HG02943 (cell line): ENCODE measurements around the gene DCAF6.

Experiments
- ATAC-seq: cut with Tn5 transposase; IDR thresholded peaks from one replicate; pipeline ENCODE4 v1.9.1; 2021; ENCODE audit warnings: mild to moderate bottlenecking, low read depth, moderate library complexity; ENCODE audit not compliant: unreplicated experiment

Gene DCAF6

DNA sequence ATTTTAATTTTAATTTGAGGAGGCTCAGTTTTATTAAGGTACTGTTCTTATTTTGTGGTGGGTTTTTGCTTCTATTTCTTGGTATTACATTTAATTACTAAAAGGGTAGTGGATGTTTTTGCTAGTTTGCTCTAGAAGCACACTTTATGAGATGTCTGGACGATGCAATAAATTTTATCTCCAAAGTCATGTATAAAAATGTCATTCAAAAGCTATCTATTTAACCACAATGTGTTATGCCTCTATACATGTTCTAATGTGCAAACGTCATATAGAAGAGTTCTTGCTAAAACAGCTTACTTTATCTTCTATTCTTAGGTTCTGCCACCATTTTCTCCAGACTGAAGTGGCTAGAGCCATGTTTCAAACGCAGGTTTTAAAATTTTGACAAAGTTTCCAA lies 13.3 kb downstream of the DCAF6 start:
- ATAC-seq, result no peak

DNA sequence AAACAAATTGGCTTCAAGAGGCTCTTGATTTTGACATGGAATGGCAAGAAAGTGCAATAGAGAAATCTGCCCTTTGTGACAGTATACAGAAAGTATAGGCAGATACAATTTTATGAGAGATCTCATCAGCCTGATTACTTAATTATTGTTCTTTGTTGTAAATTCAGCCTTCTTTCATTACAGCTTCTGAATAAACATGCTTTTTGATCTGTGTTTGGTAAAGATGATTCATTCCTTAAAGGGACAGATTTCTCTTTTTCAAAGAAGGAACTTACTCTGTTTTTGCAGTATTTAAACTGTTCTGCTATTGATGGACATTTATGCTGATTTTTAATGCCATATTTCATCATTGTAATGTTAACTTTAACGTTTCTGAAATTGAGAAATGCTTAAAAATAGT lies 14.1 kb downstream of the DCAF6 start:
- no peak for ATAC-seq

DNA sequence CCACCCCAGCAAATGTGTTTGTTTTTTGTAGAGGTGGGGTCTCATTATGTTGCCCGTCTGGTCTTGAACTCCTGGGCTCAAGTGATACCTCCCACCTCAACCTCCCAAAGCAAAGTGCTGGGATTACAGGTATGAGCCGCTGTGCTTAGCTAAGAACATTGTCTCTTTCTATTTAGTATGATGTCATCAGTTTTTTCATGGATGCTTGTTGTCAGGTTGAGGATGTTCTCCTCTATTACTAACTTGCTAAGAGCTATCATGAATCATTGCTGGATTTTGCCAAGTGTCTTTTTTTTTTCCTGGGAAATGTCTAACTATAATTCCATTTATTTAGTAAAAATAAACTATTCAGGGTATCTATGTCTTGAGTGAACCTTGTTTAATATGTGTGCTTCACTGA lies 19.4 kb downstream of the DCAF6 start:
- no peak for ATAC-seq

DNA sequence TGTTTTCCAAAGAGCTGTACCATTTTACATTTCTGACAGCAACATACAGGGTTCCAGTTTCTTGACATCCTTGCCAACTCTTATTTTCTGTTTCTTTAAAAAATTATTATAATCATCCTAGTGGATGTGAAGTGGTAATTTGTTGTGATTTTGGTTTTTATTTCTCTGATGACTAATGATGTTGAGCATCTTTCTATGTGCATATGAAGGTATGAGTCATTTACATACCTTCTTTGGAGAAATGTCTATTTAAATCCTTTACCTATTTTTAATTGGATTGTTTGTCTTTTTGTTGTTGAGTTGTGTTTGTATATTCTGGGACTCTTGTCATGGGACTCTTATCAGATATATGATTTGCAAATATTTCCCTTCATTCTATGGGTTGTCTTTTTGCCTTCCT lies 21.2 kb downstream of the DCAF6 start:
- ATAC-seq, result no peak

DNA sequence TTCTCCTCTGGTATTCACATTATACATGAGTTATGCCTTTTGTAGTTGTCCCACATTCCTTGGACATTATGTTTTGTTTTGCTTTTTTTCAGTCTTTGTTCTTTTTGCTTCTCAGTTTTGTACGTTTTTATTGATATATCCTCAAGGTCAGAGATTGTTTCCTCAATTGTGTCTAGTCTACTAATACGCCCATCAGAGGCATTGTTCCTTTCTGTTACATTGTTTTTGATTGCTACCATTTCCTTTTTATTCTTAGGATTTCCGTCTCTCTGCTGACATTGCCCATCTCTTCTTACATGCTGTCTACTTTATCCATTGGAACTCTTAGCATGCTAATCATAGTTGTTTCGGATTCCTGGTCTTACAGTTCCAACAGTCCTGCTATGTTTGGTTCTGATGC lies 28.2 kb downstream of the DCAF6 start:
- ATAC-seq, result no peak

DNA sequence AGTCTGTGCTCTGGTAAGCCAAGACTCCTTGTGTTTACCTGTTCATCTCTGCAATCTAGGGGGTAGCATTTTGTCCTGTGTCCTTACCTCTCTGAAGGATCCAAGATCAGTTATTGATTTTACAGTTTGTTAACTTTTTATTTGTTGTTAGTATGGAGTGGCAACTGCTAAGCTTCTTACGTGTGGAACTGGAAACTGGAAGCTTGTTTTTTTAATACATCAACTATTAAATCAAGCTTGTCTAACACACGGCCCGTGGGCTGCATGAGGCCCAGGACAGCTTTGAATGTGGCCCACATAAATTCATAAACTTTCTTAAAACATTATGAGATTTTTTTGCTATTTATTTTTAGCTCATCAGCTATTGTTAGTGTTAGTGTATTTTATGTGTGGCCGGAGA lies 29.6 kb downstream of the DCAF6 start:
- no peak for ATAC-seq

DNA sequence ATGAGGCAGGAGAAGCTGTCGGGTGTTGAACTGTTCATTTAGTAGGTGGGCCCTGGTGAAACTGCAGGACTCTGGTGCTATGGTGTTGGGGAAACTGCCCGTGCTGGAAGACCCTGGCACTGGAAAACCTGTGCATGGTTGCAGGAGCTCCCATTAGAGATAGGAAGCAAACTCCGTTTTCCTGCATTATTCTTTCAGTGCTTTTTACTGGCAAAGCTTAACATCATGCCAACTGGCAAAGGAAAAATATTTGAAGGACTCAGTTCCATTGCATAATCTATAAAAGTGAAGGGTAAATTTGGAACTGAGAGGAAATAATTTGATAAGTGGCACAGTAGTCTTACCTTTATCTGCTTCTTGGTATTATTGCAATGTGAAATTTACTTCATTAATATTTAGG lies 32.1 kb downstream of the DCAF6 start:
- ATAC-seq, result no peak

DNA sequence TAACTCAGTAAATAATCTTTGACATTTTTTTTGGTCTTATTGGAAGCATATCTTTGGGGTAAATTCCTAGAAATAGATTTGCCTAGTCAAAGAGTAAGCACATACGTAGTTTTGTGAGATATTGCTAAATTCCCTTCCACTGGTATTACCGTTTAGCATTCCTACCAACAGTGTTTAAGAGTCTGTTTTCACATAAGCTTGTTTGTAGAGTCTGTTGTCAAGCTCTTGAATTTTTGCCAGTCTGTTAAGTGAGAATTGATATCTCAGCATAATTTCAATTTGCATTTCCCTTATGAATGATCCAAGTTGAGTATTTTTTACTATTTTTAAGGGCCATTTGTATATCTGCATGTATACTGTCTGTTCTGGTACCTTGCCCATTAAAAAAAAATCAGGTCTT lies 37.3 kb downstream of the DCAF6 start:
- no peak for ATAC-seq

DNA sequence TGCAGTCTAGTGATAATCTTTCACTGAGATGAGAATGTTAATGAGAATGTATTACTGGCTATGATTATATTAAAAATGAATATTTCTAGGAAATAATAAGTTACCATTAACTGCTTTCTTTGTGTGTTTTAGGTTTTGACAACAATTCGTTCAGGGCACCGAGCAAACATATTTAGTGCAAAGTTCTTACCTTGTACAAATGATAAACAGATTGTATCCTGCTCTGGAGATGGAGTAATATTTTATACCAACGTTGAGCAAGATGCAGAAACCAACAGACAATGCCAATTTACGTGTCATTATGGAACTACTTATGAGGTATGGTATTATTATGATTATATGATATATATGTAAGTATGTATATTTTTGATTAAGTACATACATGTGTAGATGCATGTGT lies 38.2 kb downstream of the DCAF6 start:
- ATAC-seq, result no peak

DNA sequence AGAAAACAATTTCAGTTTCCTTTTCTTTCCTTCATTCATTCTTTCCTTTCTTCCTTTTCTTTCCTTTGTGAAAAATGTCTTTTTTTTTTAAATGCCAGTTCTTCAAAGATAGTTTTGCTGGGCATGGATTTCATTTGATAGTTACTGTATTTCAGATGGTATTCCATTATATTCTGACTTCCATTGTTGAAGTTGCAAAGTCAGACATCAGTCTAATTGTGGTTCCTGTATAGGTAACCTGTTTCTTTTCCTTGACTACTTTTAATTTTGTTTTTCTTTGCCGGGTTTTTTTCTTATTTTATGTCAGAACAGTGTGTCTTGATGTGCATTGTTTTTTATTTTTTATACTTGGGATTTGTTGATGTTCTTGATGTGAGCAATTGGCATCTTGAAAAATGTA lies 40.8 kb downstream of the DCAF6 start:
- ATAC-seq, result no peak

DNA sequence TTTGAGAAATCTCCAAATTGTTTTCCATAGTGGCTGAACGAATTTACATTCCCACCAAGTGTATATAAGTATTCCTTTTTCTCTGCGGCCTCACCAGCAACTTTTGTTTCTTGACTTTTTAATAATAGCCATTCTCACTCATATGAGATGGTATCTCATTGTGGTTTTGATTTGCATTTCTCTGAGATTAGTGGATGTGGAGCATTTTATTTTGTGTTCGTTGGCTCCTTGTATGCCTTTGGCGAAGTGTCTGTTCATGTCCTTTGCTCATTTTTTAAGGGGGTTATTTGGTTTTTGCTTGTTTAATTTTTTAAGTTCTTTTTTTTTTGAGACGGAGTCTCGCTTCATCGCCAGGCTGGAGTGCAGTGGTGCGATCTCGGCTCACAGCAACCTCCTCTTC lies 45.5 kb downstream of the DCAF6 start:
- ATAC-seq, result no peak

DNA sequence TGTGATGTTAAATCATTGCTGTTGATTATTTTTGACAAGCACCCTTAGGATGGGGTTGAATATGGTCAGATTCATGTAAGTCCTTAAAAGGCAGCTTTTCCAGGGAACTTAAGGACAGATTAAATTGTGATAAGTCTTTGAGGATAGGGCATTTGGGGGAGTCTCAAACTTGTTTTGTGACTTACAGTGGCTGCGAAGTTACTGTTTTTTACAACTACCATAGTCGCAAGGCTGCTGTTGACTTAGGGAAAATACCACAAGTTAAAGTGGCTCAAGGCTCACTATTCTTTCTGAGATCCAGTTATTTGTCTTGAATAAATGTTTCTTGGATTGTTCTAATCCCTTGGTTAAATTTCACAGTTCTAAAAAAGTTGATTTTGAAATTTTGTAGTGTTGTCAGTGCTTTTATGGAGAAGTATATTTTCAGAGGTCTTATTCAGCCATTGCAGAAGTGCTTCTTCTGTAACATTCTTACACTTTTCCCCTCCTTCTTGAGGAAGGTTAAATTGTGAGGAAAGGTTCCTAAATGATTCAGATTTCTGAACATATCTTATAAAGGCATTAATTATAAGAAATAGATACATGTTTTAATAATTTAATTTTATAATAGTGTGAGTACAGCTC lies 47.4 kb downstream of the DCAF6 start:
- no peak for ATAC-seq

DNA sequence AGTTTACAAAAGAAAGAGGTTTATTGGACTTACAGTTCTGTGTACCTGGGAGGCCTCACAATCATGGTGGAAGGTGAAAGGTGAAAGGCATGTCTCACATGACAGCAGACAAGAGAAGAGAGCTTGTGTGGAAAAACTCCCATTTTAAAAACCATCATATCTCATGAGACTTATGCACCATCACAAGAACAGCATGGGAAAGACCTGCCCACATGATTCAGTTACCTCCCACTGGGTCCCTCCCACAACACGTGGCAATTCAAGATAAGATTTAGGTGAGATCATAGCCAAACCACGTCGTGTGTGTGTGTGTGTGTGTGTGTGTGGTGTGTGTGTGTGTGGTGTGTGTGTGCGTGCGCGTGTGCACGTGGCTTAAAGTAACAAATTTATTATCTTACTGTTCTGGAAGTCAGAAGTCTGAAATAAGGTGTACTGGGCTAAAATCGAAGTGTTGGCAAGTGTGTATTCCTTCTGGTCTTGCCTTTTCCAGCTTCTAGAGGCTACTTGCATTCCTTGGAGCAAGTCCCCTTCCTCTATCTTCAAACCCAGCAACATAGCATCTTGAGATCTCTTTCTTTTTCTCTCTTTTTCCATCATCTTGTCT lies 48.5 kb downstream of the DCAF6 start:
- no peak for ATAC-seq

DNA sequence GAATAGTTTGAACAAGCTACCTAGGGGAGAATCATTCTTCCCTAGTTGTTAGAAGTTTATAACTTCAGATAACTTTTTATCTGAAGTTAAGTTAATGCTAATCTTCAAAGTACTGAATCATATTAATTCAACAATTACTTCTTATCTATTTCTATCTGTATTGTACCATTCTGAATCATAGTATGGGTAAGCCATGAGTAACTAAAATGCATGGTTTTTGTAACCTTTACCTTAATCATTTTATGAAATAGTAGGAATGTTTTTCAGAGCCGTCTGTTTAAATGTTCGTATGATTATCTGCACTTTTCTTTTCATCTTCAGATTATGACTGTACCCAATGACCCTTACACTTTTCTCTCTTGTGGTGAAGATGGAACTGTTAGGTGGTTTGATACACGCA lies 50.7 kb downstream of the DCAF6 start:
- ATAC-seq, result no peak

DNA sequence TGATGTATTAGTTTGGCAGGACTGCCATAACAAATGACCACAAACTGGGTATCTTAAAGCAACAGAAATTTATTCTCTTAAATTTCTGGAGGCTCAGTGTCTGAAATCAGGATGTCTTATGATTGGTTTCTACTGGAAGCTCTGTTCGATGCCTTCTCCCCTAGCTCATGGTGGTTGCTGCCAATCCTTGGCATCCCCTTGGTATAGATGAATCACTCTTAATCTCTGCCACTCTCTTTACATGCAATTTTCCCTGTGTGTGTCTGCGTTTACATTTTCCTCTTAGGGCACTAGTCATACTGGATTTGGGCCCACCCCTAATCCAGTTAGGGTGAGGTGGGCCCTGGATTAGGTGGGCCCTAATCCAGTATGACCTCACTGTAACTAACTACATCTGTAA lies 55.1 kb downstream of the DCAF6 start:
- no peak for ATAC-seq

DNA sequence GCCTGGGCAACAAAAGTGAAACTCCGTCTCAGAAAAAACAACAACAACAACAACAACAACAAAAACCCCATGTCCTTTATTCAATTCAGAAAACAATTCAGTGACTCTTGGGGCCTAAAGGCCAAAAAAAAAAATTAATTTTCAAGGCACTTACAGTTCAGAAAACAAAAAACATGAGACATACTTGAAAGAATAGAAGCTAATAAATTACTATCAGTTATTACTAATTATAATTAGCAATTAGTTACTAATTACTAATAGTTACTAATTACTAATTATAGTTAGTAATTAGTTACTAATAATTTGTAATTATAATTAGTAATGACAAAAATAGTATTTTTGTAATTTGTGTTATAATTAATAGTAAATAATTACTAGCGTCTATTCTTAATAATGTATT lies 57.2 kb downstream of the DCAF6 start:
- ATAC-seq, result no peak

DNA sequence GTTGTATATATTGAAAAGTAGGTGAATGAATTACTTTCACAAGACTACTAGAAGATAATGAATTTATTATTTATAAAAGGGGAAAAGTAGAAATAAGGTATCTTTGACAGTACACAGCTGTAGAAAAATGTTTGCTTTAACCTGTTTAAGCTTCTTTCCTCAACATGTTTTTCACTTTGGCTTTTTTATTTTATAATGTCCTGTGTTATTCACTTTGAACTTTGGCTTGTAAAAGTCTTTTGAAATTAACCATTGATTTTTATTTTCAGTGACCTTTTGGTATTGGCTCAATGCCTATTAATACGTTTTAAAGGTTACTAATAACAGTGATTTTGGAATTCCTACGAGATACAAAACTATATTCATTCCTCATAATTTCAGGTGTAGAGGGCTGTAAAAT lies 58.1 kb downstream of the DCAF6 start:
- ATAC-seq, result no peak

DNA sequence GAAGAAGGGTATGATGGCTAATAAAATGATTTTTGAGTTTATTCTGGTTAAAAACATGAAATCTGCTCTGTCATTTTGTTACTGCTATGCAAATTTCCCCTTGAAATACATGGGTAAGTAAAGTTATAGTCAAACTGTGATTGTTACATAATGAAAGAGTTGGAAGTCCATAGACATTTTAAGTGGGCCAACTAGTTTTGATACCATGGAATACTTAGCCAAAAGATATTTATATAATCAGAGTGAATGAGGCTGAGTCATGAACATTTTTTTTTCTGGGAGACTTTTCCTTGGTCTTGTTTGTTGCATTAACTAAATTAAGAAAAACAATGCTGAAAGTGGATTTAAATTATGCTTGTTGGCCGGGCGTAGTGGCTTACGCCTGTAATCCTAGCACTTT lies 58.6 kb downstream of the DCAF6 start:
- ATAC-seq, result no peak

DNA sequence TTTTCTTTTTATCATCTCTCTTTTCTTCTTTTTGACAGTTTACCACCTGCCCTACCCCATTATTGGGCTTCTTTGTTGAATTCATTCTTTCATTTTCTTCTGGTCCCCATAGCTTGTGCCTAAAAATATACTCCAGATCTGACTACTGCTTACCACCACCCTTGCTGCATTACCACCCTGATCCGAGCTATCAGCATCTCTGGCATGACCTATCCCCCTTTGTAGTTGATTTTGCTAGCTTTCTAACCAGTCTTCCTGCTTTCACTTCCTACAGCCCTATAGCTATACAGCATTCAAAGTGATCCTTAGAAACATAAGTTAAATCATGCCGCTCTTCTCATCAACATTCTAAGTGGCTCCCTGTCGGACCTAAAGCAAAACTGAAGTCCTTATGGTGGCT lies 59.8 kb downstream of the DCAF6 start:
- ATAC-seq, result no peak

DNA sequence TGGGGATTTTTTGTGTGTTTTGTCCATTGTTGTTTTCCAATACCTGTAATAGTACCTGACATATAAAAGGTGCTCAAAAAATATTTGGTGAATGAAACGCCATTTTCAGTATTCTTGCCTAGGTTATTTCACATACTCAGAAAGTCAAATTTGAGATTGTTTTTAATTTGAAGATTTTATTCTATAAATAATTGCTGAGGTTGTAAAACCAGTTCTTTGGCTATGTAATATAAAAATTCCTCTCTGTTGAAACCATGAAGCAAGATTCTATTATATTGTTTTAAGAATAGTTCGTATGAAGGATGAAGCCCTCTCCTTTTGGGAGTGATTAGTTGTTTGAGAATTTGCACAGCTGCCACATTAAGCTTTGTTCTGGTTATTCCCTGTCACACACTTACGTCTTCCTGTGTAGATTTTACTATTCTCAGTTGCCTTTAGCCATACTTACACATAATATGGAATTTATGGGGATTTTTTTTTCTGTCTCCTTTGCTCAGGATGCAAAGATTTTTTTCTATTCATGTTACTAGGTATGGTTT lies 60.6 kb downstream of the DCAF6 start:
- ATAC-seq, result no peak

DNA sequence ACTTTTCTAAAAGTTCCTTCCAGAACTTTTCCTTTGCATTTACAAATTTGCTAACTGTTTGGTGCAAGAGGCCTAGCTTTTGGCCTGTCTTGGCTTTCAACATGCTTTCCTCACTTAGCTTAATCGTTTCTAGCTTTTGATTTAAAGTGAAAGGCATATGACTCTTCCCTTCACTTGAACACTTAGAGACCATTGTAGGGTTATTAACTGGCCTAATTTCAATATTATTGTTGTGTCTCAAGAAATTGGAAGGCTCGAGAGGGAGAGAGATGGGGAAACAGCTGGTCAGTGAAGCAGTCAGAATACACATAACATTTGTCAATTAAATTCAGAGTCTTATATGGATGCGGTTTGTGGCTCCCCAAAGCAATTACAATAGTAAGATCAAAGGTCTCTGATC lies 63.4 kb downstream of the DCAF6 start:
- no peak for ATAC-seq

DNA sequence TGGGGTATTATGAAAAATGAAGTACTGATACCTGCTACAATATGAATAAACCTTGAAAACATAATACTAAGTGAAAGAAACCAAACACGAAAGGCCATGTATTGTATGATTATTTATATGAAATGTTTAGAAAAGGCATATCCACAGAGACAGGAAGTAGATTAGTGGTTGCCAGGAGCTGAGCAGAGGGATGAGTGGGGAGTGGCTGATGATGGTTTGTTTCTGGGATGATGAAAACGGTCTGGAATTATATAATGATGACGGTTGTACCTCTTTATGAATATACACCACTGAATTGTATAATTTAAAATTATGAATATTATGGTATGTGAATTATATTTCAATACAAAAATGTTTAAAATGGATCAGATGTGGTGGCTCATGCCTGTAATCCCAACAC lies 64.2 kb downstream of the DCAF6 start:
- ATAC-seq, result no peak

DNA sequence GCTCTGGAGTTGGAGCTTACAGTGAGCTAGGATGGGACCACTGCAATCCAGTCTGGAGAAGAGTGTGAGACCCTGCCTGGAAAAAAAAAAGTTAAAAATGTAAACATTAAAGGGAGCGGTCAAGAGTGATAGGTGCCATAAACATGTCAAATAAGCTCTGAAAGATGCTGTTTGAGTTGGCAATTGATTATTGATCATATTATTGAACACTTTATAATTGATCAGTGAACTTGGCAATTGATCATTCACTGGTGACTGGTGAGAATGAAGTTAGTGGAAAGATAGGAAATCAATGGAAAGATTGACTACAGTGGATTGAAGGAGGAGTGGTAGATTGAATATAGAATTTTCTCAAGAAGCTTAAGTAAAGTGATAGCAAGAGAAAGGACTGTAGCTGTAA lies 64.7 kb downstream of the DCAF6 start:
- no peak for ATAC-seq
